Measurements from ENCODE around the gene IFITM1. TPM values are rescaled to one million over a fixed set of nuclear protein-coding genes. Genes with fewer than 3 reads are reported as not detected.

Gene IFITM1
- total RNA-seq = 4.1 and 31.7 TPM in 2 replicates

DNA sequence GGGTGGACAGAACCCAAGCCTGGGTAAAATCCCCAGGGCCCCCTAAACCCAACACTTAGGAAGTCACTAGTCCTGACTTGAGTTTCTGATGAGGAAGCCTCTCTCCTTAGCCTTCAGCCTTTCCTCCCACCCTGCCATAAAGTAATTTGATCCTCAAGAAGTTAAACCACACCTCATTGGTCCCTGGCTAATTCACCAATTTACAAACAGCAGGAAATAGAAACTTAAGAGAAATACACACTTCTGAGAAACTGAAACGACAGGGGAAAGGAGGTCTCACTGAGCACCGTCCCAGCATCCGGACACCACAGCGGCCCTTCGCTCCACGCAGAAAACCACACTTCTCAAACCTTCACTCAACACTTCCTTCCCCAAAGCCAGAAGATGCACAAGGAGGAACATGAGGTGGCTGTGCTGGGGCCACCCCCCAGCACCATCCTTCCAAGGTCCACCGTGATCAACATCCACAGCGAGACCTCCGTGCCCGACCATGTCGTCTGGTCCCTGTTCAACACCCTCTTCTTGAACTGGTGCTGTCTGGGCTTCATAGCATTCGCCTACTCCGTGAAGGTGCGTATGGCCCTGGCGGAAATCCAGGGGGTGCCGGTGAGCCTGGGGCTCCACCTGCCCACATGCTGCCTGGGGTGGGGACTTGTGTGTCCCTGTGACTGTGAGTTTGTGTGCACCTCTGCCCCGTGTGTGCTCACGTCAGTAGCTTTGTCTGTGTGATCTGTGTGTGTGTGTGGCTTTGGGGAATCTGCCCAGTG lies at the start of gene IFITM1:
IFITM1 (plus strand) TSS at position 254 of the 767 bp plus-strand sequence; CDS start at position 385, 131 bp downstream.

DNA sequence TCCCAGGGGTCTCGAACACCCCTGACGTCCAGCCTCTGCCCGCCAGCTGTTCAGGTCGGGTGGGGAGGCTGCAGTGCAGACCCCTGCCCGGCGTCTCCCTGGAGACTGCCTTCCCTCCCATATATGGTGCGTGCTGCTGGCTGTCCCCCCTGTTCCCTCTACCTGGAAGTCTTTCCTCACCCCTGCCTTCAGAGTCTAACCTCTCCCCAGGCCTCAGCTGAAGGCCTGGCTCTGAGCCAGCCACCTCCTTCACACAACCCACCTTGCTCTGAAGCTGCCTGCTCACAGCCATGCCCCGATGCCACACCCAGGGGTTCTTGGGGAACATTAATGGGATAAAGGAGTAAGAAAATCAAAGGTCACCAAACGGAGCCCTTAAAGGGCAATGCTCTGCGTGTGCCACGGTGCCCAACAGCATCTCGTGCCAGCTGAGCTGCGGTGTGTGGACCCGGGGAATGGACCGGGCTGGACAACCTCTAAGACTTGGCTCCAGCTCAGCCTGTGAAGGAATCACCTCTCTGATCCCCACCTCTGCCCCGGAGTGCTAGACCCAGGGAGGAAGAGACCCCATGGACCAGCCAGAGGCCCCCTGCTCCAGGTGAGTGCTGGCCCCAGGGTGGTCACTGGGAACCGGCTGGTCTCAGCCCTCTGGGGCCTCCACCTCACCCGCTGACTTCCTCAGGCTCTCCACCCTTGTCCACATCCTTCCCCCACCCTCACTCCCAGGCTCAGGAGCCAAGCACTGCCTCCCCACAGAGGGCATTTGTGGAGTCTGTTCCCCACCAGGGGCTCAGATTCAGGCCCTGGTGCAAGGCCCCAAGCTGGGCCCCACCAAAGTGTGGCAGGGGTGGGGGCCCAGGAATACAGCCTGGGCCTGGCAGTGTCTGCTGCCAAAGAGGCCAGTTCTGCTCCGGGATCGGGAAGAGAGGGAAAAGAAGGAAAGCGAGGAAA lies 35.6 kb upstream of the IFITM1 start, which contains the start of gene NLRP6:
NLRP6 (plus strand) TSS at position 407 of the 951 bp plus-strand sequence; CDS start at position 570, 163 bp downstream.

DNA sequence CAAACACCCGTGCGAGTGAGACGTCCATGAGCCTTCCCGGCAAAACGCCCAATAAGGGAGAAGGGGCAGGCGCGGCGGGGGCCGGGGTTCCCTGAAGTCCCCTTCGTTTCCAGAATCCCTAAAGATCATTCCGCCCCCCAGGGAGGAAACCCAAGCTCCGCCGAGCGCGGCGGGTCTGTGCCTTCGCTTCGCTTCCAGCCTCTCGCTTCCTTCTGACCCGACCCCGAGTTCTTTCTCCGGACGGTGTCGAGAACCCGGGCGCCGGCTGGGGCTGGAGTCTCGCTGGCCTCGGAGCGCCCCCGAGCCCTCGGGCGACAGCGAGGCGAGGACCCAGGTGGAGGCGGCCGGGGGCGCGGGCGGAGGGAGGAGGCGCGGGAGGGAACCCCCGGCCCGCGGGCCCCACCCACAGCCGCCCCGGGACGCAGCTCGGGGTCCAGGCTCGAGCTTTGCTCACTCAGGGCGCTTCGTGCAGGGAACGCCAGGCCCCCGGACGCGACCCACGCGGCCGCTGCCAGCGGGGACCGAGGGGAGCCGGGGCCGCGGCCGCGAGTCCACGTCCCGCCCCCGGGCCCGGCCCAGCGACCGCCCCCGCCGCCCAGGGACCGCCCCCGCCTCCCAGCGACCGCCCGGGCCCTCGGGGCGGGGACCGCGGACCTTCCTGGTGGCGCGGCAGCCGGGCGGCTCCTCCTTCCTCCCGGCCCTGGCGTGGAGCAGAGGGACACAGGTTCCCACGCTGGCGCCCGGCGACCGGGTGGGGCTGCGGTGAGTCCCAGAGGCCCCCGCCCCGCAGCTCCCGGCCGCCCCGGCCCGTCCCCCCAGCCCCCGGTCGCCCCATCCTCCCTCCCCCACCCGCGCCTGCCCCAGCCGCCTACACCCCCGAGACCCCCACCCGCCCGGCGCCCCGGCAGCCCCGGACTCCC lies 25.1 kb upstream of the IFITM1 start, which contains the start of gene PGGHG:
PGGHG (plus strand) TSS at position 649 of the 920 bp plus-strand sequence. CDS start 691 bp downstream, outside the sequence.

DNA sequence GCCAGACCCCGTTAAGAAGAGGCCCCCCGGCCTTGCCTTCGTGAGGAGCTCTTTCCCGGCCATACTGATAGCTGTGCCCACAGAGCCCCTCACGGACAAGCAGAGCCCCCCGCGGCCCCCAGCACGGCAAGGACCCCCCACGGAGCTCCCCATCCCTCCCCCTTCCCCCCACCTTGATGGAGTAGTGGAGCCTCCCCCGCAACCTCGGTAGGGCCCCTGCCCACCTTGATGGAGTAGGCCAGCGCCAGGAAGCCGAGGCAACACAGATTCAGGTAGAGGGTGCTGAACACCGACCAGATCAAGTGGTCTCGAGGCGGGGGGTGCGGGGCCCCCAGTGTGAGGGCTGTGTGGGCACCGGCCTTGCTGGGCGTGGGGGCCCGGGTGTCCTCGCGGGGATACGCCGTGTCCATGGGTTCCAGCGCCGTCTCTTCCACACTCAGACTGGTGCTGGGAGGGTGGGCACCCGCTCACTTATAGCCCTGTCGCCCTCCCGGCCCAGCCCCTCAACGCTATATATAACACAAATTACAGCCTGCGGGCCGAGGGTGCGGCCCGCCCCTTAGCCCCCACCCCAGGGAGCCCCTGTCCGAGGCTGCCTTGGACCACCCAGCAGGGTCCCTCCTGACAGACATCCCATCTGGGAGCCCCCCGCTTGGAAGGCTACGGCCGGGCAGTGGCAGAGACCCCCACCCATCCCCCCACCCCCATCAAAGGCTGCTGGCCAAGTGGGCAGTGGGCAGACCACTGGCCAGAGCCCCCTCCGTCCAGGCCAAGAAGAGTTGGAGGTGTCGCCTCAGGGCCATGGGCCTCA lies 14.6 kb upstream of the IFITM1 start, which contains the start of gene IFITM5:
IFITM5 (minus strand) TSS at position 446 of the 811 bp plus-strand sequence; CDS start at position 410, 36 bp downstream.

DNA sequence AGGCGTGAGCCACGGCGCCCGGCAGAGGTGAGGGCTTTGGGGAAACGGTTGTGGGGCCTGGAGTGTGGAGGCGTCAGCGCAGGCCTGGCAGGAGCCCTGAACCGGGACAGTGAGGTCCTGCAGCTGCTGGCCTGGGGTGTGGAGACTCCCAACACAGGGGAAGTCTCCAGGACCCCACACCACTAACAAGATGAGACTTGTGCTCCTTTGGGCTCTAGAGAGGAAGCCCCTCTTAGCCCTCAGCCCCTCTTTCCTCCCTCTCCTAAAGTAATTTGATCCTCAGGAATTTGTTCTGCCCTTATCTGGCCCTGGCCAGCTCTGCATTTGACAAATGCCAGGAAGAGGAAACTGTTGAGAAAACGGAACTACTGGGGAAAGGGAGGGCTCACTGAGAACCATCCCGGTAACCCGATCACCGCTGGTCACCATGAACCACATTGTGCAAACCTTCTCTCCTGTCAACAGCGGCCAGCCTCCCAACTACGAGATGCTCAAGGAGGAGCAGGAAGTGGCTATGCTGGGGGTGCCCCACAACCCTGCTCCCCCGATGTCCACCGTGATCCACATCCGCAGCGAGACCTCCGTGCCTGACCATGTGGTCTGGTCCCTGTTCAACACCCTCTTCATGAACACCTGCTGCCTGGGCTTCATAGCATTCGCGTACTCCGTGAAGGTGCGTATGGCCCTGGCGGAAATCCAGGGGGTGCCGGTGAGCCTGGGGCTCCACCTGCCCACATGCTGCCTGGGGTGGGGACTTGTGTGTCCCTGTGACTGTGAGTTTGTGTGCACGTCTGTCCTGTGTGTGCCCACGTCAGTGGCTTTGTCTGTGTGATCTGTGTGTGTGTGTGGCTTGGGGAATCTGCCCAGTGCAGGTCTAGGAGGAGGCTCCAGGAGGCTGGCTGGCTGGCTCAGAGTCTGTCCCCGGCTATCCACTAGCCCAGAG lies 5.8 kb upstream of the IFITM1 start, which contains the start of gene IFITM2:
IFITM2 (plus strand) TSS at position 51 of the 943 bp plus-strand sequence; CDS start at position 428, 377 bp downstream.

Other genes starting within 250 kb of the IFITM1 start
- gene SCGB1C1, start 121.0 kb upstream of the IFITM1 start, total RNA-seq = not detected in 2 replicates
- gene BET1L, start 106.6 kb upstream of the IFITM1 start, total RNA-seq = 8.6 and 18.3 TPM in 2 replicates
- gene RIC8A, start 106.3 kb upstream of the IFITM1 start, total RNA-seq = 144 and 223 TPM in 2 replicates
- 5.8 and 7.9 TPM in 2 replicates for gene SIRT3, start 77.7 kb upstream of the IFITM1 start, total RNA-seq
- gene PSMD13, start 77.1 kb upstream of the IFITM1 start, total RNA-seq = 168 and 170 TPM in 2 replicates
- not detected in 2 replicates for gene NLRP6, start 35.6 kb upstream of the IFITM1 start, total RNA-seq
- gene PGGHG, start 24.9 kb upstream of the IFITM1 start, total RNA-seq = 9.1 and 19.9 TPM in 2 replicates
- gene IFITM5, start 14.5 kb upstream of the IFITM1 start, total RNA-seq = not detected in 2 replicates
- 82.6 and 114 TPM in 2 replicates for gene IFITM2, start 6.2 kb upstream of the IFITM1 start, total RNA-seq
- 44.7 and 77.2 TPM in 2 replicates for gene IFITM3, start 6.8 kb downstream of the IFITM1 start, total RNA-seq
- gene B4GALNT4, start 55.5 kb downstream of the IFITM1 start, total RNA-seq = 0.16 and 2.3 TPM in 2 replicates
- 0.06 and 0.16 TPM in 2 replicates for gene PKP3, start 80.2 kb downstream of the IFITM1 start, total RNA-seq
- gene SIGIRR, start 101.0 kb downstream of the IFITM1 start, total RNA-seq = 32.1 and 42.6 TPM in 2 replicates
- gene ANO9, start 128.0 kb downstream of the IFITM1 start, total RNA-seq = 0.32 and 5.7 TPM in 2 replicates
- gene PTDSS2, start 136.2 kb downstream of the IFITM1 start, total RNA-seq = 22.2 and 37.3 TPM in 2 replicates
- gene RNH1, start 193.2 kb downstream of the IFITM1 start, total RNA-seq = 206 and 271 TPM in 2 replicates
- gene HRAS, start 221.5 kb downstream of the IFITM1 start, total RNA-seq = 65.3 and 82.4 TPM in 2 replicates
- gene LRRC56, start 223.5 kb downstream of the IFITM1 start, total RNA-seq = 0.32 and 1.2 TPM in 2 replicates
- 1.2 and 1.8 TPM in 2 replicates for gene LMNTD2, start 246.7 kb downstream of the IFITM1 start, total RNA-seq
- 16.4 and 16.5 TPM in 2 replicates for gene RASSF7, start 246.9 kb downstream of the IFITM1 start, total RNA-seq

Data from bladder microvascular endothelial cell (primary cell).